VCaP (cell line): ENCODE data around the gene ELOVL7.
"Not testable (repeated sequence)": the region's sequence is repeated elsewhere in the genome, so short reads cannot be mapped to it uniquely, and the experiment has no call there.

ENCODE experiments used
- H3K27ac ChIP-seq: fragments of 450-650 bp; 2 replicates; pipeline ENCODE4 v1.5.1; 2017
- TF ChIP-seq, protein P1 (sequence below): fragments of 450-650 bp; conservative IDR thresholded peaks from 2 replicates; pipeline ENCODE4 v1.5.1; 2017; ENCODE audit warnings: mild to moderate bottlenecking, moderate library complexity

Gene ELOVL7

GRCh38 chr5:60754495-60754894, 89.6 kb downstream of the ELOVL7 start:
- TF ChIP-seq, protein P1, sequence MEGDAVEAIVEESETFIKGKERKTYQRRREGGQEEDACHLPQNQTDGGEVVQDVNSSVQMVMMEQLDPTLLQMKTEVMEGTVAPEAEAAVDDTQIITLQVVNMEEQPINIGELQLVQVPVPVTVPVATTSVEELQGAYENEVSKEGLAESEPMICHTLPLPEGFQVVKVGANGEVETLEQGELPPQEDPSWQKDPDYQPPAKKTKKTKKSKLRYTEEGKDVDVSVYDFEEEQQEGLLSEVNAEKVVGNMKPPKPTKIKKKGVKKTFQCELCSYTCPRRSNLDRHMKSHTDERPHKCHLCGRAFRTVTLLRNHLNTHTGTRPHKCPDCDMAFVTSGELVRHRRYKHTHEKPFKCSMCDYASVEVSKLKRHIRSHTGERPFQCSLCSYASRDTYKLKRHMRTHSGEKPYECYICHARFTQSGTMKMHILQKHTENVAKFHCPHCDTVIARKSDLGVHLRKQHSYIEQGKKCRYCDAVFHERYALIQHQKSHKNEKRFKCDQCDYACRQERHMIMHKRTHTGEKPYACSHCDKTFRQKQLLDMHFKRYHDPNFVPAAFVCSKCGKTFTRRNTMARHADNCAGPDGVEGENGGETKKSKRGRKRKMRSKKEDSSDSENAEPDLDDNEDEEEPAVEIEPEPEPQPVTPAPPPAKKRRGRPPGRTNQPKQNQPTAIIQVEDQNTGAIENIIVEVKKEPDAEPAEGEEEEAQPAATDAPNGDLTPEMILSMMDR: no peak
- no peak overlapping the region for H3K27ac ChIP-seq

- H3K27ac ChIP-seq: no peak overlapping the region
- TF ChIP-seq, protein P1: no peak
Measured at GRCh38 chr5:60744682-60745081, 99.4 kb downstream of the ELOVL7 start.

- TF ChIP-seq, protein P1: no peak
- H3K27ac ChIP-seq: peak overlapping the region; percentile 39
Measured at GRCh38 chr5:60743511-60744314, 100.4 kb downstream of the ELOVL7 start.

DNA sequence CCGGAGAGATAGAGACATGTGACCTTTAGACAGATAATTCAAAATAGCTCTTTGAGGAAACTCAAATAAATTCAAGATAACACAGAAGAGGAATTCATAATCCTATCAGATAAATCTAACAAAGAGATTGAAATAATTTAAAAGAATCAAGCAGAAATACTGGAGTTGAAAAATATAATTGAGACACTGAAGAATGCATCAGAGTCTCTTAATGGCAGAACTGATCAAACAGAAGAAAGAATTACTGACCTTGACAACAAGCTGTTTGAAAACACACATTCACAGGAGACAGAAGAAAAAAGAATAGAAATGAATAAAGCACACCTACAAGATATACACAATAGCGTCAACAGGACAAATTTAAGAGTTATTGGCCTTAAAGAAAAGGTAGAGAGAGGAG, 103.7 kb downstream of the ELOVL7 start:
- H3K27ac ChIP-seq: no peak overlapping the region
- TF ChIP-seq, protein P1: no peak

- TF ChIP-seq, protein P1: no peak
- H3K27ac ChIP-seq: no peak overlapping the region
Measured at GRCh38 chr5:60738933-60739332, 105.1 kb downstream of the ELOVL7 start.

DNA sequence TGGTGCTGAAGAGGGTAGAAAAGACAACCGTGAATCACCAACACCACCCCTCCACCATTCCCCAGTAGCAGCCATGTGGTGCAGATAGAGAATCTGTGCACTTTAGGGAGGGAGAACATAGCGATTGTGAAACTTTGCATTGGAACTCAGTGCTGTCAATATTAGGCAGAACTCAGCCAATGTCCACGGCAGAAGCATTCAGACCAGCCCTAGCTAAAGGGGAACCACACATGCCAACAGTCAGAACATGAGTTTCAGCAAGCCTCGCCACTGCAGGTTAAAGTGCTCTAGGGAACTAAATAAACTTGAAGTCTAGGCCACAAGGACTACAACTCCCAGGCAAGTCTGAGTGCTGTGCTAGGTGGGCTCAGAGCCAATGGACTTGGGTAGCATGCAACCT, 105.6 kb downstream of the ELOVL7 start:
- no peak overlapping the region for H3K27ac ChIP-seq
- TF ChIP-seq, protein P1: no peak

GRCh38 chr5:60730858-60731257, 113.2 kb downstream of the ELOVL7 start:
- not testable (repeated sequence) for H3K27ac ChIP-seq

GRCh38 chr5:60727033-60727679, 116.9 kb downstream of the ELOVL7 start:
- TF ChIP-seq, protein P1: no peak
- no peak overlapping the region for H3K27ac ChIP-seq
